ENCODE measurements around the gene PRKCQ.

DNA sequence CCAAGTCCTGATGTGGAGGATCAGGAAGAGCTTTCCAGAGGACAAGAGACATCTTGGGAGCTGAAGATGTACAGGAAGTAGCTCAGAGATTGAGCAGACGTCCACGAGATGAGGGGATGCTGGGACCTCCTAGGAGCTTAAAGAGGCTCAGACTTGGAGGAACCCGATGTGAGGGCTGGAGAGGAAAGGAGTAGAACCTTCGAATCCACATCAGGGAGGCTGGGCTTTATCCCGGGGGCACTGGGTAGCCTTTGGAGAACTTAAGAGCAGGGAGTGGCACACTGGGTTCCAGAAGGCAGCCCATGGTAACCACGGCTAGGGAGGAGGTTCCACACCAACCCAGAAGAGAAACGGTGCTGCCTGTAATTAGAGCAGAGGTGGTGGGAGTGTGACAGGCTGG, 10.8 kb downstream of the PRKCQ start:
- TF ChIP-seq CTCF (IDR thresholded peaks at IDR 0.05; ENCODE audit: low read length) (no peak), EZH2 (optimal IDR thresholded peaks at IDR 0.05; ENCODE audit: low read depth, low read length) (no peak), EZH2phosphoT487 (IDR thresholded peaks at IDR 0.05; ENCODE audit: low read length) (no peak)

Data from MM.1S (cell line).